Midbrain (tissue), 1 donor: Measurements from ENCODE around the gene CHGA.
A peak's percentile ranks its signal among the peaks of the same experiment; 100 is the strongest.

Source experiments
- DNase-seq: peaks from one replicate; lab custom pipeline; 2025; lab: John Stamatoyannopoulos, UW

CHGA gene

GRCh38 chr14:92945544-92945943 lies 22.6 kb downstream of the CHGA start:
- no peak for DNase-seq

- DNase-seq: no peak
These were observed 23.3 kb downstream of the CHGA start for GRCh38 chr14:92945959-92946846.

- no peak for DNase-seq
These were observed 24.0 kb downstream of the CHGA start for GRCh38 chr14:92946847-92947545.

- DNase-seq: no peak
These were observed 25.7 kb downstream of the CHGA start for GRCh38 chr14:92948647-92949046.

GRCh38 chr14:92949496-92950192 lies 26.7 kb downstream of the CHGA start:
- DNase-seq: no peak

GRCh38 chr14:92950193-92950540 lies 27.2 kb downstream of the CHGA start:
- no peak for DNase-seq

- no peak for DNase-seq
These were observed 27.8 kb downstream of the CHGA start for GRCh38 chr14:92950773-92951172.

GRCh38 chr14:92951261-92951660 lies 28.3 kb downstream of the CHGA start:
- no peak for DNase-seq

GRCh38 chr14:92951912-92952471 lies 29.0 kb downstream of the CHGA start:
- DNase-seq: peak; percentile 88

- peak; percentile 22 for DNase-seq
These were observed 29.7 kb downstream of the CHGA start for GRCh38 chr14:92952481-92953298.

- DNase-seq: no peak
These were observed 30.6 kb downstream of the CHGA start for GRCh38 chr14:92953526-92953925.

GRCh38 chr14:92954933-92955332 lies 32.0 kb downstream of the CHGA start:
- DNase-seq: peak; percentile 8

- no peak for DNase-seq
These were observed 32.4 kb downstream of the CHGA start for GRCh38 chr14:92955381-92955780.

- no peak for DNase-seq
These were observed 34.0 kb downstream of the CHGA start for GRCh38 chr14:92956961-92957360.

- DNase-seq: peak; percentile 80
These were observed 35.6 kb downstream of the CHGA start for GRCh38 chr14:92958373-92959188.

GRCh38 chr14:92959189-92959531 lies 36.2 kb downstream of the CHGA start:
- DNase-seq: peak; percentile 80

- DNase-seq: no peak
These were observed 37.1 kb downstream of the CHGA start for GRCh38 chr14:92959761-92960680.

GRCh38 chr14:92960706-92961566 lies 38.0 kb downstream of the CHGA start:
- DNase-seq: no peak

- DNase-seq: no peak
These were observed 38.6 kb downstream of the CHGA start for GRCh38 chr14:92961567-92961855.
